ENCODE results near the gene CEP72.
"Not testable (repeated sequence)": the region's sequence is repeated elsewhere in the genome, so short reads cannot be mapped to it uniquely, and the experiment has no call there.

The CEP72 gene

GRCh38 chr5:605090-605489 lies 7.0 kb upstream of the CEP72 start:
- H3K4me1 Mint-ChIP-seq; H3K4me3 Mint-ChIP-seq; H3K36me3 Mint-ChIP-seq (ENCODE audit: insufficient read depth); ATAC-seq (replicated peaks; ENCODE audit: extremely low read depth, poor library complexity, severe bottlenecking); DNase-seq (ENCODE audit: low spot score in 2 of 2); H3K27ac Mint-ChIP-seq (ENCODE audit: low read depth); H3K9me3 Mint-ChIP-seq: not testable (repeated sequence)
- peaks cover 62% of the 10 kb centered on the region for H3K27me3 Mint-ChIP-seq

DNA sequence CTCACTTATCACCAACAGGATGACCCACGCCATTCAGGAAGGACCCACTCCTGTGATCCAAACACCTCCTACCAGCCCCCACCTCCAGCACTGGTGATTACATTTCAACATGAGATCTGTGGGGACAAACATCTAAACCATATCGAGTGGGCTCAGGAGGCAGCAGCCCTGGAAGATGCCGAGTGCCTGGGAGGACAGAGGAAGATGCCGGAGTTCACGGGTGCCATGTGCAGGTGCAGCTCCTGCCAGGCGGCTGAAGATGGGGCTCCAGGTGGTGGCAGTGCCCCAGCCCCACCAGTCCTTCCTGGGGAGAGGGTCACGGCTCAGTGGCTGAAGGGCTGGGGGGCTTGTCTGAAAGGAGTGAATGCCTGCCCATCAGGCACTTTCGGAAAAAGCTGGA lies 6.1 kb upstream of the CEP72 start:
- Mint-ChIP-seq H3K4me1 (peaks cover 16% of the 10 kb centered on the region), H3K36me3 (ENCODE audit: insufficient read depth) (no peaks in the 10 kb centered on the region), H3K9me3 (no peaks in the 10 kb centered on the region), H3K27me3 (peaks cover 52% of the 10 kb centered on the region), H3K4me3 (no peak overlapping the region), H3K27ac (ENCODE audit: low read depth) (no peak overlapping the region)
- ATAC-seq (replicated peaks; ENCODE audit: extremely low read depth, poor library complexity, severe bottlenecking) = no peak
- DNase-seq (ENCODE audit: low spot score in 2 of 2) = no peak

DNA sequence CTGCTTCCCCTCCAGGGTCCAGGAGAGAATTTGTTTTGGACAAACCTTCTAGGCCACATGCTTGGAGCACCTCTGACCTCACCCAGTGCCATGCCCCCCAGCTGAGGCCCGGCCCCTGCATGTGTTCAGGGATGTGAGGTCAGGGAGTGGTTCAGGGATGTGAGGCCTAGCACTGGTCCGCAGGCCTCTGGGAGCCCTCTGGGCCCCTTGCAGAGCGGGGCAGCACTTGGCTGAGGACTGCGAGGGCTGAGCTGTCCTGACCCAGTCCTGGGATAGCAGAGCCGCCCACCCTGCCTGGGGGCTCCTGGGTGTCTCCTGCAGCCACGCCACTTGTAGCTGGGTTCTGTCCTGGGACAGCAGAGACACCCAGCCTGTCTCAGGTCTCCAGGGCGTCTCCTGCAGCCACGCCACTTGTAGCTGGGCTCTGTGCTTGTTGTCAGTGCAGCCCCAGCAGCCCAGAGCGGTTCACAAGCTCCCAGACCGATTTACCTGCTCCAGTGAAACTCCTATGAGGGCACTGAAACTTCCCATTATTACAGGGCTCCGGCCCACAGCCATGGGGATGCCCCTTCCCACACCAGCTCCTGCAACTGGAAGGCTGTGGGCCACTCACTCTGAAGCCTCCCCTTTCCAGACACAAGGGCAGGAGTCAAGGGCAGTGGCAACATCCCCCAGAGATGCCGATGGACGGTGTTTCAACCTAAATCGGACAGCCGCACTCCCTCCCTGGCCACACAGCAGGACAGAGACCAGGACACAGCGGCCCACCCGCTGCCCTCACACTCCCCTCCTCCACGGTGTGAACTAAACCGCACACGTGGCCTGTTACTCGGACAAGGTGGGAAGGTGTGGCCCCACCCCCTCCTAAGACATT lies 5.4 kb upstream of the CEP72 start:
- peaks cover 20% of the 10 kb centered on the region for H3K4me1 Mint-ChIP-seq
- DNase-seq (ENCODE audit: low spot score in 2 of 2) (no peak), ATAC-seq (replicated peaks; ENCODE audit: extremely low read depth, poor library complexity, severe bottlenecking) (no peak)
- peaks cover 51% of the 10 kb centered on the region for H3K27me3 Mint-ChIP-seq
- H3K27ac Mint-ChIP-seq (ENCODE audit: low read depth) = no peak overlapping the region
- no peaks in the 10 kb centered on the region for H3K9me3 Mint-ChIP-seq
- H3K4me3 Mint-ChIP-seq = no peak overlapping the region
- H3K36me3 Mint-ChIP-seq (ENCODE audit: insufficient read depth) = no peaks in the 10 kb centered on the region

- Mint-ChIP-seq H3K9me3 (no peaks in the 10 kb centered on the region), H3K27me3 (peaks cover 44% of the 10 kb centered on the region), H3K27ac (ENCODE audit: low read depth) (no peak overlapping the region), H3K36me3 (ENCODE audit: insufficient read depth) (no peaks in the 10 kb centered on the region), H3K4me1 (peaks cover 24% of the 10 kb centered on the region), H3K4me3 (no peak overlapping the region)
- ATAC-seq (replicated peaks; ENCODE audit: extremely low read depth, poor library complexity, severe bottlenecking) (no peak), DNase-seq (ENCODE audit: low spot score in 2 of 2) (no peak)
Observed at GRCh38 chr5:607541-608428, 4.4 kb upstream of the CEP72 start.

GRCh38 chr5:608429-609370 lies 3.4 kb upstream of the CEP72 start:
- H3K36me3 Mint-ChIP-seq (ENCODE audit: insufficient read depth) = peaks cover 2% of the 10 kb centered on the region
- H3K9me3 Mint-ChIP-seq = no peaks in the 10 kb centered on the region
- H3K27me3 Mint-ChIP-seq = peaks cover 37% of the 10 kb centered on the region
- ATAC-seq (replicated peaks; ENCODE audit: extremely low read depth, poor library complexity, severe bottlenecking) (no peak), DNase-seq (ENCODE audit: low spot score in 2 of 2) (no peak)
- H3K4me3 Mint-ChIP-seq = no peak overlapping the region
- peaks cover 29% of the 10 kb centered on the region for H3K4me1 Mint-ChIP-seq
- H3K27ac Mint-ChIP-seq (ENCODE audit: low read depth) = no peak overlapping the region

DNA sequence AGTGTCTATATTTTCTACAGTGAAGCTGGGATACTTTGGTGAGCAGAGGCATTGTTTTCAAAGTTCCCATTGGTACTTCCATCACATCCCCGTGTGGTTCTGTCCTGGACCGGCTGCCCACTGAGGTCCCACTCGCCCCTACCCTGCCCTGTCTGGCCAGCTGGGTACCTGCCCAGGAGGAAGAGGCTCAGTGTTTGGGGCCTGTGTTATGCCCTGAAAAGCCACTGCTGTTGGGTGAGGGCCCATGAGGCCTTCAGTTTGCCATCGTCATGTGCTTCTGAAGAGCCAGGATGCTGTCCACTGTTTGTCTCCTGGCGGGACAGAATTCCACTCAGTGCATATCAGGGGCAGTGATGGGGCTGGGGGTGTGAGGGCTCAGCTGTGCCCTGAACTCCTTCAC lies 2.6 kb upstream of the CEP72 start:
- peaks cover 4% of the 10 kb centered on the region for H3K36me3 Mint-ChIP-seq (ENCODE audit: insufficient read depth)
- no peak overlapping the region for H3K27ac Mint-ChIP-seq (ENCODE audit: low read depth)
- no peaks in the 10 kb centered on the region for H3K9me3 Mint-ChIP-seq
- no peak overlapping the region for H3K4me3 Mint-ChIP-seq
- DNase-seq (ENCODE audit: low spot score in 2 of 2) = no peak
- H3K27me3 Mint-ChIP-seq = peaks cover 29% of the 10 kb centered on the region
- no peak for ATAC-seq (replicated peaks; ENCODE audit: extremely low read depth, poor library complexity, severe bottlenecking)
- H3K4me1 Mint-ChIP-seq = peaks cover 36% of the 10 kb centered on the region

DNA sequence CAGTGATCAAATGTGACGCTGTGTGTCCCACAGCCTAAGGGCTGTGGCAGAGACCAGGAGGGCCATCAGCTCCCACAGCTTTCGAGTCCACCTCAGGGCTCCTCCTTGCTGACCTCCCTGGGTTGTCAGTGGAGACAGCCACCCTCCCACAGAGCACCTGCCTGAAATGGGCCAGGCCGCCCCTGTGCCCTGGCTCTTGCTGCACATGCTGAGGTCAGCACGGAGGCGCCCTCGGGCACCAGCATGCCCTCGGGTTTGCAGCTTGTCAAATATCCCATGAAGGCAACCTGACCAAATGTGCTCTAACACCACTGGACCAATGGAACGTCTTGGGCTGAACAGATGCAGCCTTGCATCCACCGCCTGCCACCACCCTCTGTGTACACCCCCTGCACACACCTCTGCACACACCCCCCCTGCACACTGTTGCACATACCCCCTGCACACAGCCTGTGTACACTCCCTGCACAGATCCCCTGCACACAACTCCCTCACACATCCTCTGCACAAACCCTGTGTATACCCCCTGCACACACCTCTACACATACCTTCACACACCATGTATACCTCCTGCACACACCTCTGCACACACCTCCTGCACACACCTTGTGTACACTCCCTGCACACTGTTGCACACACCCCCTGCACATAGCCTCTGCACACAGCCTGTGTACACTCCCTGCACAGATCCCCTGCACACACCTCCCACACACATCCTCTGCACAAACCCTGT lies 2.0 kb upstream of the CEP72 start:
- Mint-ChIP-seq H3K27me3 (peaks cover 22% of the 10 kb centered on the region), H3K27ac (ENCODE audit: low read depth) (no peak overlapping the region), H3K9me3 (no peaks in the 10 kb centered on the region), H3K36me3 (ENCODE audit: insufficient read depth) (peaks cover 5% of the 10 kb centered on the region), H3K4me1 (peaks cover 40% of the 10 kb centered on the region), H3K4me3 (peak overlapping the region; percentile 91)
- ATAC-seq (replicated peaks; ENCODE audit: extremely low read depth, poor library complexity, severe bottlenecking) (no peak), DNase-seq (ENCODE audit: low spot score in 2 of 2) (no peak)

DNA sequence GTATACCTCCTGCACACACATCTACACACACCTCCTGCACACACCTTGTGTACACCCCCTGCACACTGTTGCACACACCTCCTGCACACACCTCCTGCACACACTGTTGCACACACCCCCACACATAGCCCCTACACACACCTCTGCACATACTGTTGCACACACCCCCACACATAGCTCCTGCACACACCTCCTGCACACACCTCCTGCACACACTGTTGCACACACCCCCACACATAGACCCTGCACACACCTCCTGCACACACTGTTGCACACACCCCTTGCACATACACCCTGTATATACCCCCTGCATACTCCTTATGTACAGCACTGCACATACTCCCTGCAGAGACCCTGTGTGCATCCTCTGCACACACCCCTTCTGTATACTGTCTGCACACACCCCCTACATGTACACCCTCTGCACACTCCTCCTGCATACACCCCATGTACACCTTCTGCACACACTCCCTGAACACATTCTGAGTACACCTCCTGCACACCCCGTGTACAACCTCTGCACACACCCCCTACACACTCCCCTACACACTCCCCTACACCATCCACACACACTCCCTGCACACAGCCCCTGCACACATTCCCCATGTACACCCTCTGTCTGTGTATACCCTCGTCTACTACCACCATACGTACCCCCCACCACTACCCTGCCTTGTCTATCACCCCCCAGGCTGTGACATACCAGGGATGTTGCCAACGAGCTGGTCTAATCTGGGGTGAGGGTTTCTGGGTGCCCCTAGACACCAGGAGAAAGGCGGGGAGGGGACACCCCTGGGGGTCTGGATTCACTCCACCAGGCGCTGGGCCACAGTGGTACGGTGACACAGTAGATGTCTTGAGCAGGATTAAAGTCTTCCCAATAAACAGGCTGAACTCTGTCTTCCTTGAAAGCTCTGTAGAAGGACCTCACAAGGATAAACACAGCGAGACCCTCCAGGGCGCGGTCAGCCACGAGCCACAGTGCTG lies 1.1 kb upstream of the CEP72 start:
- Mint-ChIP-seq H3K27me3 (peaks cover 19% of the 10 kb centered on the region), H3K27ac (ENCODE audit: low read depth) (no peak overlapping the region), H3K9me3 (no peaks in the 10 kb centered on the region), H3K4me1 (peaks cover 47% of the 10 kb centered on the region), H3K4me3 (peak overlapping the region; percentile 91), H3K36me3 (ENCODE audit: insufficient read depth) (peaks cover 7% of the 10 kb centered on the region)
- ATAC-seq (replicated peaks; ENCODE audit: extremely low read depth, poor library complexity, severe bottlenecking) (no peak), DNase-seq (ENCODE audit: low spot score in 2 of 2) (no peak)

DNA sequence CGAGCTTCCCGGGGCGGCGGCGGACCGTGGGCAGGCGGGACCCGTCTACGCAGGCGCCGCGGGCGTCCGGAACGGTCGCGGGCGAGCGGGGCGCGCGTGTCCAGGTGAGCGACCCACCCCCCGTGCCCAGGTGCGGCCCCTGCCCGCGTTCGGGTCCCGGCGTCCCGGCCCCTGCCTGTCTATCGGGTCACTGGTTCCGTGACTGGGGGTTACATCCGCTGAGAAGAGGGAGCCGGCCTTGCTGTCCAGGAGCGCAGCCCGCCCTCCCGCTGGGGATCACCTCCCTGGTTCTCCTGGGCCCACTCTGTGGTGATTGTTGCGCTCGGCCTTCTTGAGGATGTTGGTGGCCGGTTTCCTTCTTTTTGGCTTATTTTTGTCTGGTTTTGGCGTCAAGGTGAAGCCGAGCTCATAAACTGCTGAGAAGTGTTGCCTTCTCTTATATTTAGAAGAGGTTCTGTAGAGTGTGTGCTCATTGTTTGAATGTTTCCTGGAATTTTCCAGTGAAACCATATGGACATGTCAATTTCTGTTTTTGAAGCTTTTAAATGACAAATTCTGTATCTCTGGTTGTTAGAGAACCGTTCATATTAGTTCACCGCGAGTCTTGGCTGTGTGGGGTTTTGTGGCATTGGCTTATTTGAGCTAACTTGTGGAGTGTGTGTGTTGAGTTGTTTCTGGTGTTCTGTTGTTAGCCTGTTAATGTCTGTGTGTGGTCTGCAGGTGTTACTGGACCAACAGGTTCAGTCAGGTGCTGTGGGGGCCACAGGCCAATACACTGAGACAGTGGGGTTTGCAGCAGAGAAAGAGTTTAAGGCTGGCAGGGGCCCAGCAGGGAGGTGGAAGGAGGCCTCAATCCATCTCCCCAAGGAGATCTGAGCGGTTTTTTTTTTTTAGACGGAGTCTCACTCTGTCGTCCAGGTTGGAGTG lies 621 bp downstream of the CEP72 start:
- H3K36me3 Mint-ChIP-seq (ENCODE audit: insufficient read depth) = peaks cover 10% of the 10 kb centered on the region
- peak overlapping the region; percentile 87 for H3K27ac Mint-ChIP-seq (ENCODE audit: low read depth)
- peak overlapping the region; percentile 91 for H3K4me3 Mint-ChIP-seq
- no peak for DNase-seq (ENCODE audit: low spot score in 2 of 2)
- ATAC-seq (replicated peaks; ENCODE audit: extremely low read depth, poor library complexity, severe bottlenecking) = peak; percentile 8
- H3K9me3 Mint-ChIP-seq = no peaks in the 10 kb centered on the region
- H3K4me1 Mint-ChIP-seq = peaks cover 50% of the 10 kb centered on the region
- H3K27me3 Mint-ChIP-seq = peaks cover 9% of the 10 kb centered on the region

DNA sequence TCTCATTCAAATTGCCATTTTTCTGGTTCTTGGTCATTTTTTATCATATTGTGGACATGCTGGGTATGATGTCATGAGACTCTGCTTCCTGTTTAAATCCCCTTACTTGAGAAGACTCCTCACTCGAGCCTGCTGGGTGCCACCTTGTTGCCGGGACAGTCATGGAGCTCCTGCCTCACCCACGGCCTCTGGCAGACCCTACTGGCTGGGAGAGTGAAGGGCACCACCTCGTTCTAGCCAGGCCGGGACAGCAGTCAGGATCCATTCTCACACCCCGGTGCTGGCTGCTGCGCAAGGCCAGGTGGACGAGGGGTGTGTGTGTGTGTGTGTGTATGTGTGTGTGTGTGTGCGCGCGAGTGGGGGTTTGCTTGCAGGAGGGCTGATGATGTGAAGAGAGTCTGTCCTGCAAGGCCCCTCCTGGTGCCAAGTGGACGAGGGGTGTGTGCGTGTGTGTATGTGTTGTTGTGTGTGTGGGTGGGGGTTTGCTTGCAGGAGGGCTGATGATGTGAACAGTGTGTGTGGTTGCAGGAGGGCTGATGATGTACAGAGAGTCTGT lies 4.4 kb downstream of the CEP72 start:
- Mint-ChIP-seq H3K36me3 (ENCODE audit: insufficient read depth) (peaks cover 14% of the 10 kb centered on the region), H3K27ac (ENCODE audit: low read depth) (peak overlapping the region; percentile 40), H3K9me3 (no peaks in the 10 kb centered on the region), H3K4me1 (peaks cover 36% of the 10 kb centered on the region), H3K27me3 (no peaks in the 10 kb centered on the region), H3K4me3 (no peak overlapping the region)
- ATAC-seq (replicated peaks; ENCODE audit: extremely low read depth, poor library complexity, severe bottlenecking) (no peak), DNase-seq (ENCODE audit: low spot score in 2 of 2) (no peak)

All from central memory CD8-positive, alpha-beta T cell (primary cell).